Vagina (tissue), 2 donors: ENCODE data around the gene LHFPL5.

Experiments used
- POLR2A ChIP-seq, 2 donors: fragments of 450-650 bp; IDR thresholded peaks; one replicate each; pipeline ENCODE4 v1.6.1; 2017; ENCODE audit warnings: antibody characterized with exemption in 2 of 2, mild to moderate bottlenecking in 2 of 2, moderate library complexity in 2 of 2
- POLR2AphosphoS5 ChIP-seq, 2 donors: sonication (generic); formaldehyde crosslinking; IDR thresholded peaks; one replicate each; pipeline ENCODE4 v1.9.0; 2017; ENCODE audit warnings: antibody characterized with exemption in 2 of 2, mild to moderate bottlenecking in 2 of 2, low read depth in 1 of 2; ENCODE audit not compliant: insufficient read depth in 1 of 2
- TF ChIP-seq, protein P1 (sequence below), 3 experiments: fragments of 450-650 bp in 2 of 3; fragments of 200-600 bp in 1 of 3; sonication (generic) in 1 of 3; IDR thresholded peaks; one replicate each; pipeline ENCODE4 v1.5.1; 2017 to 2019; ENCODE audit warnings: antibody characterized with exemption in 3 of 3, mild to moderate bottlenecking in 2 of 3, moderate library complexity in 2 of 3

DNA sequence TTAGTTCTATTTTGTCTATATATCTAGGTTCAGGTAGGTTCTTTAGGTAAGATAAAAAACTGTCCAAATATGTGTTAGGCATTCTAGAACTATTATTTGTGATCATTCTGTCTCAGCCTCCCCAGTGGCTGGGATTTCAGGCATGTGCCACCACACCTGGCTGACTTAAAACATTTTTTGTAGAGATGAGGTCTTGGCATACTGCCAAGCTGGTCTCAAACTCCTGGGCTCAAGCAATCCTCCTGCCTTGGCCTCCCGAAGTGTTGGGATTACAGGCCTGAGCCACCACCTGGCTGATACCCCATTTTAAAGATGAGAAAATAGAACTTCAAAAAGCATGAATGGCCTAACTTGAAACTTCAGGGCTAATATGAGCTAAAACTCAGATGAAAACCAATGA, 33.9 kb downstream of the LHFPL5 start:
- TF ChIP-seq, protein P1, sequence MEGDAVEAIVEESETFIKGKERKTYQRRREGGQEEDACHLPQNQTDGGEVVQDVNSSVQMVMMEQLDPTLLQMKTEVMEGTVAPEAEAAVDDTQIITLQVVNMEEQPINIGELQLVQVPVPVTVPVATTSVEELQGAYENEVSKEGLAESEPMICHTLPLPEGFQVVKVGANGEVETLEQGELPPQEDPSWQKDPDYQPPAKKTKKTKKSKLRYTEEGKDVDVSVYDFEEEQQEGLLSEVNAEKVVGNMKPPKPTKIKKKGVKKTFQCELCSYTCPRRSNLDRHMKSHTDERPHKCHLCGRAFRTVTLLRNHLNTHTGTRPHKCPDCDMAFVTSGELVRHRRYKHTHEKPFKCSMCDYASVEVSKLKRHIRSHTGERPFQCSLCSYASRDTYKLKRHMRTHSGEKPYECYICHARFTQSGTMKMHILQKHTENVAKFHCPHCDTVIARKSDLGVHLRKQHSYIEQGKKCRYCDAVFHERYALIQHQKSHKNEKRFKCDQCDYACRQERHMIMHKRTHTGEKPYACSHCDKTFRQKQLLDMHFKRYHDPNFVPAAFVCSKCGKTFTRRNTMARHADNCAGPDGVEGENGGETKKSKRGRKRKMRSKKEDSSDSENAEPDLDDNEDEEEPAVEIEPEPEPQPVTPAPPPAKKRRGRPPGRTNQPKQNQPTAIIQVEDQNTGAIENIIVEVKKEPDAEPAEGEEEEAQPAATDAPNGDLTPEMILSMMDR (IDR thresholded peaks at IDR 0.05) = no peak
- TF ChIP-seq POLR2AphosphoS5 (IDR thresholded peaks at IDR 0.05; ENCODE audit: insufficient read depth in 1 of 2, low read depth in 1 of 2) (no peak), POLR2A (IDR thresholded peaks at IDR 0.05) (no peak)
